NCI-H2227 (cell line): ENCODE measurements around the gene COPS8.

Experiments used
- DNase-seq: peaks from one replicate; lab custom pipeline; 2025; ENCODE audit not compliant: unreplicated experiment; lab: John Stamatoyannopoulos, UW

Gene COPS8

DNA sequence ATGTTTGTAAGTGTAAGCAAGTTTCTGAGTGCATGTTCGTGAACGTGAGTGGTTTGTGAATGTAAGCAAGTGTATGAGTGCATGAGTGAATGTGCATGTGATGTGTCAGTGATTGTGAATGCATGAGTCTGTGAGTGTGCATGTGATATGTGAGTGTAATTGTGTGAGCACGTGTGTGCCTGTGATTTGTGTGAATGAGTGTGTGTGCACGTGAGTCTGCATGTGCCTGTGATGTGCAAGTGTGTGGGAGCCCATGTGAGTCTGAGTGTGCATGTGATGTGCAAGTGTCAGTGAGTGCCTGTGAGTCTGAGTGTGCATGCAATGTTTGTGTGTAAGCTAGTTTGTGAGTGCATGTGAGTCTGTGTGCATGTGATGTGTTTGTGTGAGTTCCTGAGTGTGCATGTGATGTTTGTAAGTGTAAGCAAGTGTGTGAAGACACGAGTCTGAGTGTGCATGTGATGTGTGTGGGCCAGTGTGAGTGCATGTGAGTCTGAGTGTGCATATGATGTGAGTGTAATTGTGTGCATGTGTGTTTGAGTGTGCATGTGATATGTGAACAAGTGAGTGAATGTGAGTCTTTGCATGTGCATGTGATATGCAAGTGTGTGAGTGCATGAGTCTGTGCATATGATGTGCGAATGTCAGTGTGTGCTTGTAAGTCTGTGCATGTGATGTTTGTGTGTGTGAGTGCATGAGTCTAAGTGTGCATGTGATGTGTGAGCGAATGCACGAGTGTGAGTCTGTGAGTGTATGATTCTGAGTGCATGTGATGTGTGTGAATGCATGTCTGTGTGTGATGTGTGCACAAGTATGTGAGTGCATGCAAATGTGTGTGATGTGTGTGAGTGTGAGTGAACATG, 45.1 kb downstream of the COPS8 start:
- DNase-seq = no peak

DNA sequence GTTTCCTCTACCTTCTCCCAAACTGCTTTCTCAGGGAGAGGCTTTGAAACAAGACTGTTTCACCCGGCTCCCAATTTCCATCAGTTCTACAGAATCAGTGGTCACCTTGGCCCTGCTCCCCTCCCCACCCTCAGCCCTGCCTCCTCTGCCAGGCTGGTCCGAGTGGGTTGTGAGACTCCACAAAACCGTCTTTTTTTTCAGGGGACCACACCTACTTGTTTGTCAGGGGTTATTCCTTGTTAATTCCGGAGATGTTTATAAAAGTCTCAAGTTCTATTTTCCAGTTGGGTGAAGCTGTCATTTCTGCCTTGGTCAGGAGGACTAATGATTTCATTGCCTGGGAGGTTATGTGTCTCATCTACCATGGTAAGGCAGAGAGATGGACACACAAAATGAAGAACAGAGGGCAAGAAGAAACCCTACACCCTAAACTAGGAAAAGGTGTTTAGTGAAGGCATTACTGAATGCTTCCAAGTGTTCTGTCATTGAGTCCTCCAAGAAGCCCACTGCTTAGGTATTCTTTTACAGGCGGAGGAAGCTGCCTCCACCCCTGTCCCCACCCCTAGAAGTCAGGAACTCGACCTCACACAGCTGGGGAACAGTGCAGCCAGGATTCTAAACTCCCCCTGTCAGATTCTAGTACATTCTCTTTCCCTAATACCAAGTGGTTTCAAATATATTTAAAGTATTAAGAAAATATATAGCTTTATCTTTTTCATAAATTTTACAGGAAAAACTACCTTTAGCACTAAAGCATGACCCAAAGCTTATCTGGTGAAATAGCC, 46.3 kb downstream of the COPS8 start:
- DNase-seq = no peak

DNA sequence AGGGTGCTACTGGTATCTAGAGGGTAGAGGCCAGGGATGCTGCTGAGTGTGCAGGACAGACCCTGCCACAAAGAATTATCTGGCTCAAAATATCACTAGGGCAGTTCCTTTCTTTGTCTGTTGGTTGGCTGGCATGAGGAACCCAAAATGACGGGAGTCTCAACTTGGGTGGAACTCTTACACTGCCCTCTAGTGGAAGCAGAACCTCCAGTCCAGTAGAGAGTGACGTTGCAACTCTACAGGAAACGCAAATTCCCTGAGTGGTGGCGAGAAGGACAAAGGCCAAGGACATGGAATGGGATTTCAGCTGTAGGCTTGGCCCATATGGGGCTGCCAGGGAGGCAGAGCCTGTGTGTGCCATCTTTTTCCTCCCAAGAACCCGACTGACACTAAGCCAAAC, 47.1 kb downstream of the COPS8 start:
- no peak for DNase-seq

- no peak for DNase-seq
Measured at GRCh38 chr2:237134321-237135230, 48.9 kb downstream of the COPS8 start.

- no peak for DNase-seq
Measured at GRCh38 chr2:237136824-237137223, 51.1 kb downstream of the COPS8 start.

DNA sequence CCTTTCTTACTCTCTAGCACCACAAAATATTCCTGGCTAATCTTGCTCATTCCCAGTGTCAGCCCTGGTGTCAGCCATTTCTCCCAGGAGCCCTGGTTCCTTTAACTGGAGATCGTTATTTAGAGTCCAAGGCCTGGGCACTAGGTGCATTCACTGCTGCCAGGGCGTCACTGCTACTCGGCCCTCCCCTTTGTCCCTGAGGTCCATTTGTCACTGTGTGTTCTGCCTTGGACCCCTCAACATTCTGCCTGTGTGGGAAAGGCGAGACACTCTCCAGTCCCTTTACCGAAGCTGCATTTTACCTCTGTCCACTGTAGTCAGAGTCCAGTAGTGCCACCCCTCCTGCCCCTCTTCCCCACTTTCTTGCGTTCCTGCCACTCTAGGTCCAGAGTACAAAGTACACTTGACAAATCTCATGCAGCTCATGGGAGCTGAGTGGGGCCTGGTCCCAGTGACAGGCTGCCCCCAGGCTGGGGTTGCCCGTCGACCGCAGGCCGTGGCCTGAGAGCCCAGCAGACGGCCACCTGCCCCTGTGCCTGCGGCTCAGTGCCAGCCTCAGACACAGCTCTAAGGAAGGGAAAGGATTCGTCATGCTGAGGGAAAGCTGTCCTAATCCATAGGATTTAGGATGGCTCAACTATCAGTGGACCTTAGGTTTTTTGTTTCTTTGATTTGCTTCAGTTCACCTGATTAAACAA, 52.1 kb downstream of the COPS8 start:
- DNase-seq = no peak

DNA sequence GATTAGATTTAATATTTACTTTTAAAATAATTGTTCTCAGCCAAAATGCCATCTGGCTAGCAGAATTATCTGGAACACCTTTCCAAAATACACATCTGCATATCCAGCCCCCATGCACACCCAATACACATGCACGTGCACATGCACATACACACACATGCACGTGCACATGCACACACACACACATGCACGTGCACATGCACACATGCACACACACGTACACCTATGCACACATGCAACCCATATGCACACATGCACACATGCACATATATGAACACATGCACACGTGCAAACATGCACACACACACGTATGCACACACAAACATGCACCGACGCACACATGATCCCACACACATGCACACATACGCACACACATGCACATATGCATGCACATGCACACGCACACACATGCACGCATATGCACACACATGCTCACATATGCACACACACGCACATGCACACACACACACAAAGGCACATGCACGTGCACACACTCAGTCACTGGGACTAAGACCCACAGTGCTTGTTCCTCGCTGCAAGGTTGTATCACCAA, 53.5 kb downstream of the COPS8 start:
- DNase-seq = no peak

- no peak for DNase-seq
Measured at GRCh38 chr2:237140689-237141285, 55.1 kb downstream of the COPS8 start.

GRCh38 chr2:237141571-237142051, 55.9 kb downstream of the COPS8 start:
- no peak for DNase-seq

DNA sequence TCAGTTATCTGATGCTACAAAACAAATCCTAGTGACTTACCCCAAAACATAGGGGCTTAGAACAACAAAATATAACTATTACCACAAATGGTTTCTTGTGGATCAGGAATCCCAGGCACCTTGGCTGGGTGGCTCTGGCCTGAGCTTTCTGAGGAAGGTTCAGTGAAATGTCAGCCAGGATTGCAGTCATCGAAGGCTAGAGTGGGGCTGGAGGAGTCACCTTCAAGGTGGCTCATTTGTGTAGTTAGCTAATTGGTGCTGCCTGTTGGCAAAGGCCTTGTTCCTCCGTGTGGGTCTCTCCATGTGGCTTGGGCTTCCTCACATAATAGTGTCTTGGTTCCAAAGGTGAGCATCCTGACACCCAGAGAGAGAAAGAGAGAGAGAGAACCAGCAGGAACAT, 57.4 kb downstream of the COPS8 start:
- DNase-seq = no peak

DNA sequence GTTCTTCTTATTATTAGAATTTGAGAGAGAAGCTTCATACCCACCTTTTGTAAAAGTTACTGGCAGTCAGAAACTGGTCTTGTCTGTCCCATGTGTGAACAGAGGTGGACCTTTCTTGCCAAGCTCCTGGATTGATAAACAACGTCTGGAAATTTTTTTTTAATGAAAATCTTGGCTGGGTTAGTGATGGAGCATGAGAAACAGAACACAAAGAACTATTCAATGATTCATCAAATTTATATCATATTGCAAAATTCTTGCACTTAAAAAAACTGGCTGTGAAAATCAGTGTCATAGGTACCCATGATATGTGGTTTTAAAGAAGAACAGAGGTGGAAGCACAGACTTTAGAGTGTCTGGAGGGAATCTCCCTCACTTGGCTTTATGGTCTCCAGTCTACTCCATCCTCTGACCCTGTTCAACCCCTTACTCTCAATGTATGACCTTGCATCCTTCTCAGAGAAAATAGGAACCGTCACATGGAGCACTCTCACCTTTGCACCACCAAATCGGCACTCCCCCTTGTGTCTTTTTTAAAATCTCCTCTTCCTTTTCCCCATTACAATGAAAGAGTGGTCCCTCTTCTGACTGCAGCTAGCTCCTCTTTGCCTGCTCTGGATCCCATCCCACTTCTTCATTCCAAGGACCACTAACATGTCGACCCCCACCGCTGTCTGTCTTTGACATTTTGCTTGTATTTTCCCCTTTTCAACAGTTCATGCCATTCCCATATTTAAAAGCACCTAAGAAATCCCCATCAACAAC, 58.2 kb downstream of the COPS8 start:
- no peak for DNase-seq

DNA sequence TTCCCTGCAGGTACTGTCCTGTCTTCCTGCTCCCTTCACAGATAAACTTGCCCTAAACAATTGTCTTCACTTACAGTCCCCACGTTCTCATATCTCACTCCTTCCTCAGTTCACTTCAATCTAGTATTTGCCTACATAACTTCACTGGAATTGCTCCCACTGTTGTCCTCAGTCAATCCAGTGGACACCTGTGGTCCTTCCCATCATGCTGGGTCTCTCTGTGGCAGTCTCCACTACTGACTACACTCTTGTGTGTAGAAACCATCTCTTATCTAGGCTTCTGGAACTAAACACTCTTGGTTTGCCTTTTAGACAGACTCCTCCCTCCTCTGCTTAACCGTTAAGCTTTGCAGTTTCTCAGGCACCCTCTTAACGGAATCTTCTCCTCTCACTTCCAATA, 58.8 kb downstream of the COPS8 start:
- DNase-seq = no peak

DNA sequence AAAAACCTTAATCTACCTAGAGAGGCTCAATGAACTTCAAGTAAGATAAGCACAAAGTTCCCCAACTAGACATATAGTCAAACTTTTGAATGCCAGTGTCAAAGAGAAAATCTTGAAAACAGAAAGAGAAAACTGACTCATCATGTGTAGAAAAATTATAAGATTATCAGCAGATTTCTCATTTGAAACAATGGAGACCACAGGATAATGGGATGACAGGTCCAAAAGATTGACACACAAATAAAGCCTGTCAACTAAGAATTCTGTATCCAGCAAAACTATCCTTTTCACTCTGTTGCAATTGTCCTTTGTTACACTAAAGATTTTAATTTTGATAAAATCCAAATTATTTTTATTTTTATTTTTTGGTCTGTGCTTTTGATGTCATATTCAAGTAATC, 61.6 kb downstream of the COPS8 start:
- DNase-seq = no peak

DNA sequence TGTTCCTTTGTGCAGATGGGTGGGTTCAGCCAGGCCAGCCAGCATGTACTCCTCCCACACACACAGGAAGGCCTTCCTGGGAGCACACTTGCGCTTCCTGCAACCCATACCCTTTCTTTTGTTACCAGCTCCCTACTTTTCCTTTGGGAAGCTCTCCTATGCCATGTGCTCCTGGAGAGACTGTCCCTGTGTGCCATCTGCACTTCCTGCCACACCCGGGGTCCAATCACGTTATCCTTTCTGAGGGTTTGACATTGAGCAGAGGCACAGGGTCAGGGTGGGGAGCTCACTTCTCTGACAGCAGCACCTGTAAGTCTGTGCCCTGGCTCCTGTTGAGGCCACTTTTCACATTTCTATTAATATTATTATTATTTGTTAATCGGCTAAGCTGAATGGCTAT, 62.9 kb downstream of the COPS8 start:
- DNase-seq = no peak

GRCh38 chr2:237149425-237149824, 63.7 kb downstream of the COPS8 start:
- DNase-seq = no peak
